HG03045 (cell line): ENCODE measurements around the gene IGFBP1.
"Not testable (repeated sequence)": the region's sequence is repeated elsewhere in the genome, so short reads cannot be mapped to it uniquely, and the experiment has no call there.

Experiments
- ATAC-seq: cut with Tn5 transposase; IDR thresholded peaks from one replicate; pipeline ENCODE4 v1.9.1; 2021; ENCODE audit warnings: mild to moderate bottlenecking, moderate library complexity; ENCODE audit not compliant: unreplicated experiment

Gene IGFBP1

GRCh38 chr7:45937301-45937700 lies 49.0 kb downstream of the IGFBP1 start:
- ATAC-seq: no peak

- ATAC-seq: no peak
Measured at GRCh38 chr7:45937862-45938261, 49.6 kb downstream of the IGFBP1 start.

GRCh38 chr7:45938626-45939302 lies 50.5 kb downstream of the IGFBP1 start:
- no peak for ATAC-seq

- no peak for ATAC-seq
Measured at GRCh38 chr7:45939574-45939973, 51.3 kb downstream of the IGFBP1 start.

GRCh38 chr7:45940237-45940781 lies 52.0 kb downstream of the IGFBP1 start:
- not testable (repeated sequence) for ATAC-seq

- ATAC-seq: no peak
Measured at GRCh38 chr7:45940939-45941338, 52.7 kb downstream of the IGFBP1 start.
